ENCODE data around the gene NTN5.

Gene NTN5

GRCh38 chr19:48713864-48714755 lies 41.3 kb upstream of the NTN5 start:
- no peaks in the 10 kb centered on the region for H3K27me3 ChIP-seq (ENCODE audit: insufficient read depth, low read length, poor library complexity)
- H3K23ac ChIP-seq (ENCODE audit: low read length), result no peak overlapping the region
- H3K18ac ChIP-seq (ENCODE audit: low read length), result peak overlapping the region; percentile 40
- H3K79me1 ChIP-seq (ENCODE audit: low read length), result no peaks in the 10 kb centered on the region
- peak overlapping the region; percentile 83 for H3K4me3 ChIP-seq (ENCODE audit: low read length)
- no peak overlapping the region for H2BK120ac ChIP-seq (ENCODE audit: low read depth, low read length)
- H3K79me2 ChIP-seq (ENCODE audit: control insufficient read depth, insufficient read depth, low read length), result no peaks in the 10 kb centered on the region
- no peak overlapping the region for H2BK5ac ChIP-seq (ENCODE audit: low read length)
- H3K4me1 ChIP-seq (ENCODE audit: control insufficient read depth, low read depth, low read length), result peaks cover 4% of the 10 kb centered on the region
- peak overlapping the region; percentile 99 for H3K4me2 ChIP-seq (ENCODE audit: low read length)
- H4K5ac ChIP-seq (ENCODE audit: low read length), result no peak overlapping the region
- peak; percentile 100 for DNase-seq
- no peak overlapping the region for H2AK5ac ChIP-seq (ENCODE audit: low read length)
- H2BK15ac ChIP-seq (replicated peaks; ENCODE audit: low read depth), result no peak overlapping the region
- no peaks in the 10 kb centered on the region for H3K36me3 ChIP-seq (ENCODE audit: control insufficient read depth, insufficient read depth, low read length)
- no peak overlapping the region for H3K27ac ChIP-seq (ENCODE audit: low read depth, low read length)
- H4K8ac ChIP-seq (ENCODE audit: low read depth, low read length), result peak overlapping the region; percentile 39
- no CpG with 5 or more reads among the region's 67 CpGs for WGBS (ENCODE audit: extremely low coverage, insufficient coverage, low lambda C conversion rate)
- H3K9ac ChIP-seq (ENCODE audit: low read length), result peak overlapping the region; percentile 87
- H3K56ac ChIP-seq (ENCODE audit: low read length), result peak overlapping the region; percentile 97
- H3K4ac ChIP-seq (ENCODE audit: low read depth, low read length), result no peak overlapping the region

GRCh38 chr19:48713041-48713863 lies 40.4 kb upstream of the NTN5 start:
- no peaks in the 10 kb centered on the region for H3K27me3 ChIP-seq (ENCODE audit: insufficient read depth, low read length, poor library complexity)
- DNase-seq, result peak; percentile 91
- H3K56ac ChIP-seq (ENCODE audit: low read length), result peak overlapping the region; percentile 80
- no peak overlapping the region for H4K5ac ChIP-seq (ENCODE audit: low read length)
- H3K36me3 ChIP-seq (ENCODE audit: control insufficient read depth, insufficient read depth, low read length), result no peaks in the 10 kb centered on the region
- H2BK120ac ChIP-seq (ENCODE audit: low read depth, low read length), result no peak overlapping the region
- no peak overlapping the region for H3K23ac ChIP-seq (ENCODE audit: low read length)
- H3K79me2 ChIP-seq (ENCODE audit: control insufficient read depth, insufficient read depth, low read length), result no peaks in the 10 kb centered on the region
- H3K9ac ChIP-seq (ENCODE audit: low read length), result peak overlapping the region; percentile 83
- peak overlapping the region; percentile 99 for H3K4me2 ChIP-seq (ENCODE audit: low read length)
- WGBS (ENCODE audit: extremely low coverage, insufficient coverage, low lambda C conversion rate), result no CpG with 5 or more reads among the region's 25 CpGs
- H3K4ac ChIP-seq (ENCODE audit: low read depth, low read length), result no peak overlapping the region
- H3K18ac ChIP-seq (ENCODE audit: low read length), result no peak overlapping the region
- peaks cover 4% of the 10 kb centered on the region for H3K4me1 ChIP-seq (ENCODE audit: control insufficient read depth, low read depth, low read length)
- H3K79me1 ChIP-seq (ENCODE audit: low read length), result no peaks in the 10 kb centered on the region
- no peak overlapping the region for H2BK15ac ChIP-seq (replicated peaks; ENCODE audit: low read depth)
- H3K4me3 ChIP-seq (ENCODE audit: low read length), result peak overlapping the region; percentile 83
- H2BK5ac ChIP-seq (ENCODE audit: low read length), result no peak overlapping the region
- no peak overlapping the region for H3K27ac ChIP-seq (ENCODE audit: low read depth, low read length)
- no peak overlapping the region for H4K8ac ChIP-seq (ENCODE audit: low read depth, low read length)
- no peak overlapping the region for H2AK5ac ChIP-seq (ENCODE audit: low read length)

- Histone ChIP-seq H3K4ac (ENCODE audit: low read depth, low read length) (no peak overlapping the region), H3K56ac (ENCODE audit: low read length) (no peak overlapping the region), H3K18ac (ENCODE audit: low read length) (no peak overlapping the region), H2BK5ac (ENCODE audit: low read length) (no peak overlapping the region), H3K4me3 (ENCODE audit: low read length) (no peak overlapping the region), H3K4me2 (ENCODE audit: low read length) (no peak overlapping the region), H3K9ac (ENCODE audit: low read length) (no peak overlapping the region), H2BK120ac (ENCODE audit: low read depth, low read length) (no peak overlapping the region), H2AK5ac (ENCODE audit: low read length) (no peak overlapping the region), H4K8ac (ENCODE audit: low read depth, low read length) (no peak overlapping the region), H3K79me2 (ENCODE audit: control insufficient read depth, insufficient read depth, low read length) (no peaks in the 10 kb centered on the region), H3K79me1 (ENCODE audit: low read length) (no peaks in the 10 kb centered on the region), H2BK15ac (replicated peaks; ENCODE audit: low read depth) (no peak overlapping the region), H3K27me3 (ENCODE audit: insufficient read depth, low read length, poor library complexity) (no peaks in the 10 kb centered on the region), H3K4me1 (ENCODE audit: control insufficient read depth, low read depth, low read length) (no peaks in the 10 kb centered on the region), H3K23ac (ENCODE audit: low read length) (no peak overlapping the region), H4K5ac (ENCODE audit: low read length) (no peak overlapping the region), H3K27ac (ENCODE audit: low read depth, low read length) (no peak overlapping the region), H3K36me3 (ENCODE audit: control insufficient read depth, insufficient read depth, low read length) (no peaks in the 10 kb centered on the region)
- no CpG with 5 or more reads among the region's 4 CpGs for WGBS (ENCODE audit: extremely low coverage, insufficient coverage, low lambda C conversion rate)
- no peak for DNase-seq
Observed at GRCh38 chr19:48711106-48711662, 38.4 kb upstream of the NTN5 start.

DNA sequence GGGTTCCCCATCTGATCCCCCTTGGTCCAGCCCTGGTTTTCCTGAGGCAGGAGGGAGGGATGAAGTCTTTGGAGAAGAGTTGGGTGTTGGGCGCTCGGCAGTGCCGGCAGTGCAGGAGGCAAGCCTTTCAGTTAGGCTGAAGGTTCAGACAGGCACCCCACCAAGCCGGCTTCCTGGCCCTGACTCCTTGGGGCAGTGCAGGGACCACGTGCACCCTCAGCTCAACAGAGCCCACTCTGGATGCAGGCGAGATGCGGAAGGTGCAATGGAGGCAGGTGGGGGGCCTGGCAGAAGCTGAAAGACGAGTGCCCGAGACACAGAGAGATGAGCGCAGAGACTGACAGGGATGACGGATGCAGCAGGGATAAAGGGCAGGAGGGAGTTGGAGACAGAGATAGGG lies 35.7 kb upstream of the NTN5 start:
- no peak overlapping the region for H2BK120ac ChIP-seq (ENCODE audit: low read depth, low read length)
- H3K79me2 ChIP-seq (ENCODE audit: control insufficient read depth, insufficient read depth, low read length), result no peaks in the 10 kb centered on the region
- no peak overlapping the region for H4K8ac ChIP-seq (ENCODE audit: low read depth, low read length)
- H3K27ac ChIP-seq (ENCODE audit: low read depth, low read length), result no peak overlapping the region
- H3K4ac ChIP-seq (ENCODE audit: low read depth, low read length), result no peak overlapping the region
- no peak overlapping the region for H4K5ac ChIP-seq (ENCODE audit: low read length)
- no peak overlapping the region for H3K23ac ChIP-seq (ENCODE audit: low read length)
- H3K4me3 ChIP-seq (ENCODE audit: low read length), result no peak overlapping the region
- no peak overlapping the region for H2AK5ac ChIP-seq (ENCODE audit: low read length)
- H3K4me1 ChIP-seq (ENCODE audit: control insufficient read depth, low read depth, low read length), result no peaks in the 10 kb centered on the region
- H3K27me3 ChIP-seq (ENCODE audit: insufficient read depth, low read length, poor library complexity), result no peaks in the 10 kb centered on the region
- H3K36me3 ChIP-seq (ENCODE audit: control insufficient read depth, insufficient read depth, low read length), result no peaks in the 10 kb centered on the region
- no peak overlapping the region for H2BK5ac ChIP-seq (ENCODE audit: low read length)
- no peak overlapping the region for H3K4me2 ChIP-seq (ENCODE audit: low read length)
- no peak for DNase-seq
- no peaks in the 10 kb centered on the region for H3K79me1 ChIP-seq (ENCODE audit: low read length)
- no peak overlapping the region for H3K9ac ChIP-seq (ENCODE audit: low read length)
- no peak overlapping the region for H3K56ac ChIP-seq (ENCODE audit: low read length)
- no CpG with 5 or more reads among the region's 11 CpGs for WGBS (ENCODE audit: extremely low coverage, insufficient coverage, low lambda C conversion rate)
- H3K18ac ChIP-seq (ENCODE audit: low read length), result no peak overlapping the region
- no peak overlapping the region for H2BK15ac ChIP-seq (replicated peaks; ENCODE audit: low read depth)

DNA sequence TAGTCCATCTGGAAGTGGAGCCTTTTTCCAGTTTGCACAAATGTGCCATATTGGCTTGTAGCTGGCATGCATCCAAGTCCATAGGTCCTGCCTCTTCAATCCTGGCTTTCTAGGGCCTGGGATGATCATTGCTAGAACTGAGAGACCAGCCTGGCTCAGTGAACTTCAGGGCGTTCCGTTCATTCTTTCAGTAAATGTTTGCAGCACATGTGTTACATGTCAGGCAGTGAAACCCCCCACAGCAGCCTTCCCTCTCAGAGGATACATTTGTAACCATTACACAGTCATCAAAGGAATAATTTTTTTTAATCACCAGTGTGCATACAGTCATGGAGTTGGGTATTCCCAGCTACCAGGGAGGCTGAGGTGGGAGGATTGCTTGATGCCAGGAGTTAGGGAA lies 32.6 kb upstream of the NTN5 start:
- H3K9ac ChIP-seq (ENCODE audit: low read length), result no peak overlapping the region
- no peak for DNase-seq
- no peak overlapping the region for H3K4me3 ChIP-seq (ENCODE audit: low read length)
- H3K27me3 ChIP-seq (ENCODE audit: insufficient read depth, low read length, poor library complexity), result no peaks in the 10 kb centered on the region
- H3K79me2 ChIP-seq (ENCODE audit: control insufficient read depth, insufficient read depth, low read length), result no peaks in the 10 kb centered on the region
- no peak overlapping the region for H3K27ac ChIP-seq (ENCODE audit: low read depth, low read length)
- no peak overlapping the region for H3K4ac ChIP-seq (ENCODE audit: low read depth, low read length)
- no peak overlapping the region for H3K4me2 ChIP-seq (ENCODE audit: low read length)
- no peak overlapping the region for H2BK15ac ChIP-seq (replicated peaks; ENCODE audit: low read depth)
- no peak overlapping the region for H3K18ac ChIP-seq (ENCODE audit: low read length)
- H2BK5ac ChIP-seq (ENCODE audit: low read length), result no peak overlapping the region
- H3K56ac ChIP-seq (ENCODE audit: low read length), result no peak overlapping the region
- H2BK120ac ChIP-seq (ENCODE audit: low read depth, low read length), result no peak overlapping the region
- H3K36me3 ChIP-seq (ENCODE audit: control insufficient read depth, insufficient read depth, low read length), result no peaks in the 10 kb centered on the region
- no CpG with 5 or more reads among the region's 2 CpGs for WGBS (ENCODE audit: extremely low coverage, insufficient coverage, low lambda C conversion rate)
- no peaks in the 10 kb centered on the region for H3K4me1 ChIP-seq (ENCODE audit: control insufficient read depth, low read depth, low read length)
- H2AK5ac ChIP-seq (ENCODE audit: low read length), result no peak overlapping the region
- no peaks in the 10 kb centered on the region for H3K79me1 ChIP-seq (ENCODE audit: low read length)
- no peak overlapping the region for H4K5ac ChIP-seq (ENCODE audit: low read length)
- H3K23ac ChIP-seq (ENCODE audit: low read length), result no peak overlapping the region
- H4K8ac ChIP-seq (ENCODE audit: low read depth, low read length), result no peak overlapping the region
